T-helper 17 cell (primary cell): Measurements from ENCODE around the gene ATP6V1F. TPM values are rescaled to one million over a fixed set of nuclear protein-coding genes. Genes with fewer than 3 reads are reported as not detected.

Source experiments
- ATAC-seq: fragments of 150-1000 bp; cut with Tn5 transposase; 2 replicates; pipeline ENCODE4 v1.10.0; 2021; ENCODE audit warnings: mild to moderate bottlenecking, moderate library complexity
- DNase-seq, 3 donors: peaks; one replicate each; pipeline versions ENCODE4 v3.0.0 to v3.0.0-alpha.2; 2020 to 2021
- H3K9me3 ChIP-seq: one replicate; pipeline ENCODE4 v1.7.0; 2013; ENCODE audit warnings: low read length, mild to moderate bottlenecking; ENCODE audit not compliant: control insufficient read depth, poor library complexity, severe bottlenecking
- H3K27ac Mint-ChIP-seq: one replicate; pipeline ENCODE4 v1.8.0; 2022; ENCODE audit warnings: mild to moderate bottlenecking, moderate library complexity, mixed read lengths
- H3K27me3 Mint-ChIP-seq: one replicate; pipeline ENCODE4 v1.8.0; 2022; ENCODE audit warnings: mixed read lengths
- H3K36me3 Mint-ChIP-seq: one replicate; pipeline ENCODE4 v1.8.0; 2022; ENCODE audit warnings: low read depth, mixed read lengths
- H3K4me1 Mint-ChIP-seq: one replicate; pipeline ENCODE4 v1.8.0; 2022; ENCODE audit warnings: mild to moderate bottlenecking, mixed read lengths
- H3K4me3 Mint-ChIP-seq: one replicate; pipeline ENCODE4 v1.8.0; 2022; ENCODE audit warnings: mild to moderate bottlenecking, moderate library complexity, mixed read lengths
- total RNA-seq, 4 donors: library from RNA in 2 of 4; stranded (reverse) in 2 of 4; gene quantifications; one replicate each; pipeline ENCODE4 v1.2.3 and lab custom pipeline; 2022 to 2026

The ATP6V1F gene
- total RNA-seq, 2 donors from 2014 or later = 62.5 to 68.7 TPM

- Mint-ChIP-seq H3K36me3 (no peaks in the 10 kb centered on the region), H3K27ac (no peak overlapping the region), H3K27me3 (no peaks in the 10 kb centered on the region), H3K4me1 (no peaks in the 10 kb centered on the region), H3K4me3 (peak overlapping the region; percentile 61)
- H3K9me3 ChIP-seq = no peaks in the 10 kb centered on the region
- no peak for DNase-seq
- ATAC-seq = peak; percentile 66
Observed at GRCh38 chr7:128891110-128891941, 28.7 kb downstream of the ATP6V1F start.

- no peak overlapping the region for H3K4me3 Mint-ChIP-seq
- no peak overlapping the region for H3K27ac Mint-ChIP-seq
- H3K9me3 ChIP-seq = no peaks in the 10 kb centered on the region
- H3K4me1 Mint-ChIP-seq = no peaks in the 10 kb centered on the region
- ATAC-seq = no peak
- no peak for DNase-seq
- no peaks in the 10 kb centered on the region for H3K36me3 Mint-ChIP-seq
- no peaks in the 10 kb centered on the region for H3K27me3 Mint-ChIP-seq
Observed at GRCh38 chr7:128891942-128892269, 29.2 kb downstream of the ATP6V1F start.

GRCh38 chr7:128892521-128893250, 30.0 kb downstream of the ATP6V1F start:
- Mint-ChIP-seq H3K27ac (no peak overlapping the region), H3K4me1 (no peaks in the 10 kb centered on the region), H3K27me3 (no peaks in the 10 kb centered on the region), H3K4me3 (no peak overlapping the region), H3K36me3 (no peaks in the 10 kb centered on the region)
- ATAC-seq = no peak
- no peak for DNase-seq
- no peaks in the 10 kb centered on the region for H3K9me3 ChIP-seq

GRCh38 chr7:128893251-128894100, 30.8 kb downstream of the ATP6V1F start:
- DNase-seq = no peak
- Mint-ChIP-seq H3K27me3 (no peaks in the 10 kb centered on the region), H3K36me3 (no peaks in the 10 kb centered on the region), H3K27ac (no peak overlapping the region), H3K4me1 (no peaks in the 10 kb centered on the region), H3K4me3 (no peak overlapping the region)
- H3K9me3 ChIP-seq = no peaks in the 10 kb centered on the region
- no peak for ATAC-seq

- no peaks in the 10 kb centered on the region for H3K9me3 ChIP-seq
- Mint-ChIP-seq H3K27ac (no peak overlapping the region), H3K27me3 (no peaks in the 10 kb centered on the region), H3K4me1 (no peaks in the 10 kb centered on the region), H3K36me3 (no peaks in the 10 kb centered on the region), H3K4me3 (no peak overlapping the region)
- no peak for DNase-seq
- no peak for ATAC-seq
Observed at GRCh38 chr7:128894101-128894440, 31.4 kb downstream of the ATP6V1F start.

GRCh38 chr7:128895320-128895719, 32.7 kb downstream of the ATP6V1F start:
- ATAC-seq (no peak), DNase-seq (no peak)
- H3K36me3 Mint-ChIP-seq = no peaks in the 10 kb centered on the region
- no peaks in the 10 kb centered on the region for H3K9me3 ChIP-seq
- H3K4me3 Mint-ChIP-seq = no peak overlapping the region
- no peaks in the 10 kb centered on the region for H3K4me1 Mint-ChIP-seq
- no peak overlapping the region for H3K27ac Mint-ChIP-seq
- H3K27me3 Mint-ChIP-seq = no peaks in the 10 kb centered on the region

- DNase-seq (no peak), ATAC-seq (no peak)
- no peak overlapping the region for H3K27ac Mint-ChIP-seq
- no peak overlapping the region for H3K4me3 Mint-ChIP-seq
- H3K4me1 Mint-ChIP-seq = peaks cover 3% of the 10 kb centered on the region
- no peaks in the 10 kb centered on the region for H3K36me3 Mint-ChIP-seq
- H3K27me3 Mint-ChIP-seq = peaks cover 19% of the 10 kb centered on the region
- no peaks in the 10 kb centered on the region for H3K9me3 ChIP-seq
Observed at GRCh38 chr7:128899392-128899791, 36.7 kb downstream of the ATP6V1F start.

- peaks cover 19% of the 10 kb centered on the region for H3K27me3 Mint-ChIP-seq
- H3K27ac Mint-ChIP-seq = no peak overlapping the region
- DNase-seq (no peak), ATAC-seq (no peak)
- H3K4me1 Mint-ChIP-seq = peaks cover 3% of the 10 kb centered on the region
- H3K36me3 Mint-ChIP-seq = no peaks in the 10 kb centered on the region
- no peaks in the 10 kb centered on the region for H3K9me3 ChIP-seq
- no peak overlapping the region for H3K4me3 Mint-ChIP-seq
Observed at GRCh38 chr7:128900237-128900636, 37.6 kb downstream of the ATP6V1F start.

GRCh38 chr7:128902761-128903585, 40.3 kb downstream of the ATP6V1F start:
- peaks cover under 1% of the 10 kb centered on the region for H3K36me3 Mint-ChIP-seq
- no peaks in the 10 kb centered on the region for H3K9me3 ChIP-seq
- ATAC-seq = no peak
- H3K4me1 Mint-ChIP-seq = peaks cover 3% of the 10 kb centered on the region
- peaks cover 37% of the 10 kb centered on the region for H3K27me3 Mint-ChIP-seq
- no peak overlapping the region for H3K27ac Mint-ChIP-seq
- H3K4me3 Mint-ChIP-seq = no peak overlapping the region
- DNase-seq = peak in 1 of 3 donors; percentile 4

- ATAC-seq = peak; percentile 5
- H3K27ac Mint-ChIP-seq = no peak overlapping the region
- no peak overlapping the region for H3K4me3 Mint-ChIP-seq
Observed at GRCh38 chr7:128903621-128904361, 41.1 kb downstream of the ATP6V1F start.

GRCh38 chr7:128904381-128905197, 41.9 kb downstream of the ATP6V1F start:
- peak; percentile 90 for ATAC-seq
- peaks cover 6% of the 10 kb centered on the region for H3K4me1 Mint-ChIP-seq
- peaks cover 53% of the 10 kb centered on the region for H3K27me3 Mint-ChIP-seq
- no peak overlapping the region for H3K4me3 Mint-ChIP-seq
- peaks cover 2% of the 10 kb centered on the region for H3K36me3 Mint-ChIP-seq
- no peak for DNase-seq
- no peaks in the 10 kb centered on the region for H3K9me3 ChIP-seq
- H3K27ac Mint-ChIP-seq = no peak overlapping the region

More at GRCh38 chr7:128903621-128904361, 41.1 kb downstream of the ATP6V1F start:
- peak in 1 of 3 donors; percentile 2 for DNase-seq
- peaks cover 3% of the 10 kb centered on the region for H3K4me1 Mint-ChIP-seq
- no peaks in the 10 kb centered on the region for H3K9me3 ChIP-seq
- H3K27me3 Mint-ChIP-seq = peaks cover 45% of the 10 kb centered on the region
- H3K36me3 Mint-ChIP-seq = peaks cover 2% of the 10 kb centered on the region
